Activated naive CD8-positive, alpha-beta T cell treated with anti-CD3 and anti-CD28 coated beads, Interleukin-2, amount 50 U/mL, for 24 hours (primary cell): ENCODE results near the gene XRCC4.
"Not testable (repeated sequence)": the region's sequence is repeated elsewhere in the genome, so short reads cannot be mapped to it uniquely, and the experiment has no call there.

Experiments used
- ATAC-seq: fragments of 150-1000 bp; cut with Tn5 transposase; one replicate; pipeline ENCODE4 v1.10.0; 2021
- DNase-seq: peaks from one replicate; pipeline ENCODE4 v3.0.0; 2021
- H3K27ac Mint-ChIP-seq: one replicate; pipeline ENCODE4 v1.8.0; 2021; ENCODE audit warnings: mild to moderate bottlenecking, mixed read lengths
- H3K27me3 Mint-ChIP-seq: one replicate; pipeline ENCODE4 v1.8.0; 2021; ENCODE audit warnings: mixed read lengths
- H3K36me3 Mint-ChIP-seq: one replicate; pipeline ENCODE4 v1.8.0; 2021; ENCODE audit warnings: low read depth, mixed read lengths
- H3K4me1 Mint-ChIP-seq: one replicate; pipeline ENCODE4 v1.8.0; 2021; ENCODE audit warnings: mixed read lengths
- H3K4me3 Mint-ChIP-seq: one replicate; pipeline ENCODE4 v1.8.0; 2021; ENCODE audit warnings: mild to moderate bottlenecking, moderate library complexity, mixed read lengths
- H3K9me3 Mint-ChIP-seq: one replicate; pipeline ENCODE4 v1.8.0; 2021; ENCODE audit warnings: mixed read lengths

Gene XRCC4

GRCh38 chr5:83220331-83220730, 143.0 kb downstream of the XRCC4 start:
- no peak overlapping the region for H3K27ac Mint-ChIP-seq
- H3K4me1 Mint-ChIP-seq, result no peaks in the 10 kb centered on the region
- no peak overlapping the region for H3K4me3 Mint-ChIP-seq
- H3K27me3 Mint-ChIP-seq, result no peaks in the 10 kb centered on the region
- DNase-seq (no peak), ATAC-seq (no peak)
- peaks cover 5% of the 10 kb centered on the region for H3K36me3 Mint-ChIP-seq
- H3K9me3 Mint-ChIP-seq, result peaks cover 4% of the 10 kb centered on the region

GRCh38 chr5:83222906-83223305, 145.6 kb downstream of the XRCC4 start:
- H3K4me1 Mint-ChIP-seq, result no peaks in the 10 kb centered on the region
- DNase-seq (no peak), ATAC-seq (no peak)
- H3K27ac Mint-ChIP-seq, result no peak overlapping the region
- no peak overlapping the region for H3K4me3 Mint-ChIP-seq
- peaks cover 4% of the 10 kb centered on the region for H3K9me3 Mint-ChIP-seq
- peaks cover 5% of the 10 kb centered on the region for H3K36me3 Mint-ChIP-seq
- no peaks in the 10 kb centered on the region for H3K27me3 Mint-ChIP-seq

- ATAC-seq, result no peak
- Mint-ChIP-seq H3K27me3 (no peaks in the 10 kb centered on the region), H3K4me3 (no peak overlapping the region), H3K27ac (no peak overlapping the region), H3K9me3 (peaks cover 4% of the 10 kb centered on the region), H3K36me3 (peaks cover 5% of the 10 kb centered on the region), H3K4me1 (no peaks in the 10 kb centered on the region)
- DNase-seq, result no peak
Observed at GRCh38 chr5:83227611-83228010, 150.3 kb downstream of the XRCC4 start.

- Mint-ChIP-seq H3K4me3 (no peak overlapping the region), H3K4me1 (no peaks in the 10 kb centered on the region), H3K36me3 (no peaks in the 10 kb centered on the region), H3K27ac (no peak overlapping the region), H3K9me3 (no peaks in the 10 kb centered on the region), H3K27me3 (no peaks in the 10 kb centered on the region)
- ATAC-seq (no peak), DNase-seq (no peak)
Observed at GRCh38 chr5:83230511-83230910, 153.2 kb downstream of the XRCC4 start.

GRCh38 chr5:83244516-83244915, 167.2 kb downstream of the XRCC4 start:
- ATAC-seq (no peak), DNase-seq (no peak)
- no peaks in the 10 kb centered on the region for H3K9me3 Mint-ChIP-seq
- H3K4me1 Mint-ChIP-seq, result no peaks in the 10 kb centered on the region
- H3K4me3 Mint-ChIP-seq, result no peak overlapping the region
- H3K27me3 Mint-ChIP-seq, result no peaks in the 10 kb centered on the region
- no peak overlapping the region for H3K27ac Mint-ChIP-seq
- H3K36me3 Mint-ChIP-seq, result peaks cover 2% of the 10 kb centered on the region

- no peak overlapping the region for H3K27ac Mint-ChIP-seq
- no peaks in the 10 kb centered on the region for H3K27me3 Mint-ChIP-seq
- H3K4me1 Mint-ChIP-seq, result no peaks in the 10 kb centered on the region
- no peaks in the 10 kb centered on the region for H3K9me3 Mint-ChIP-seq
- ATAC-seq (no peak), DNase-seq (no peak)
- H3K4me3 Mint-ChIP-seq, result no peak overlapping the region
- H3K36me3 Mint-ChIP-seq, result peaks cover 2% of the 10 kb centered on the region
Observed at GRCh38 chr5:83245037-83245436, 167.7 kb downstream of the XRCC4 start.

GRCh38 chr5:83246071-83246470, 168.7 kb downstream of the XRCC4 start:
- Mint-ChIP-seq H3K36me3 (no peaks in the 10 kb centered on the region), H3K4me3 (no peak overlapping the region), H3K27me3 (no peaks in the 10 kb centered on the region), H3K4me1 (no peaks in the 10 kb centered on the region), H3K9me3 (no peaks in the 10 kb centered on the region), H3K27ac (no peak overlapping the region)
- ATAC-seq (no peak), DNase-seq (no peak)

- Mint-ChIP-seq H3K4me3 (no peak overlapping the region), H3K36me3 (peaks cover under 1% of the 10 kb centered on the region), H3K27me3 (no peaks in the 10 kb centered on the region), H3K9me3 (peaks cover 2% of the 10 kb centered on the region), H3K4me1 (no peaks in the 10 kb centered on the region), H3K27ac (no peak overlapping the region)
- no peak for DNase-seq
- no peak for ATAC-seq
Observed at GRCh38 chr5:83249156-83249555, 171.8 kb downstream of the XRCC4 start.

GRCh38 chr5:83251849-83252248, 174.5 kb downstream of the XRCC4 start:
- Mint-ChIP-seq H3K4me1 (no peaks in the 10 kb centered on the region), H3K36me3 (peaks cover 2% of the 10 kb centered on the region), H3K4me3 (no peak overlapping the region), H3K27ac (no peak overlapping the region), H3K9me3 (peaks cover 4% of the 10 kb centered on the region), H3K27me3 (no peaks in the 10 kb centered on the region)
- DNase-seq (no peak), ATAC-seq (no peak)

- Mint-ChIP-seq H3K27ac (no peak overlapping the region), H3K4me3 (no peak overlapping the region)
- ATAC-seq, result no peak
Observed at GRCh38 chr5:83253720-83254119, 176.4 kb downstream of the XRCC4 start.

GRCh38 chr5:83255268-83255667, 177.9 kb downstream of the XRCC4 start:
- DNase-seq (no peak), ATAC-seq (no peak)
- H3K9me3 Mint-ChIP-seq, result peaks cover 4% of the 10 kb centered on the region
- no peaks in the 10 kb centered on the region for H3K4me1 Mint-ChIP-seq
- no peaks in the 10 kb centered on the region for H3K27me3 Mint-ChIP-seq
- peaks cover 4% of the 10 kb centered on the region for H3K36me3 Mint-ChIP-seq
- no peak overlapping the region for H3K4me3 Mint-ChIP-seq
- H3K27ac Mint-ChIP-seq, result no peak overlapping the region

More at GRCh38 chr5:83253720-83254119, 176.4 kb downstream of the XRCC4 start:
- no peak for DNase-seq
- H3K9me3 Mint-ChIP-seq, result peaks cover 4% of the 10 kb centered on the region
- H3K27me3 Mint-ChIP-seq, result no peaks in the 10 kb centered on the region
- peaks cover 2% of the 10 kb centered on the region for H3K36me3 Mint-ChIP-seq
- H3K4me1 Mint-ChIP-seq, result no peaks in the 10 kb centered on the region

- Mint-ChIP-seq H3K36me3 (peaks cover 4% of the 10 kb centered on the region), H3K27ac (no peak overlapping the region), H3K27me3 (no peaks in the 10 kb centered on the region), H3K9me3 (peaks cover 4% of the 10 kb centered on the region), H3K4me3 (no peak overlapping the region), H3K4me1 (no peaks in the 10 kb centered on the region)
- no peak for DNase-seq
- ATAC-seq, result no peak
Observed at GRCh38 chr5:83256091-83256780, 178.9 kb downstream of the XRCC4 start.

- not testable (repeated sequence) for H3K27me3 Mint-ChIP-seq, H3K27ac Mint-ChIP-seq, H3K4me3 Mint-ChIP-seq, H3K4me1 Mint-ChIP-seq, H3K36me3 Mint-ChIP-seq, DNase-seq, H3K9me3 Mint-ChIP-seq, ATAC-seq
Observed at GRCh38 chr5:83257684-83258083, 180.3 kb downstream of the XRCC4 start.

GRCh38 chr5:83265318-83265717, 188.0 kb downstream of the XRCC4 start:
- ATAC-seq (no peak), DNase-seq (no peak)
- no peaks in the 10 kb centered on the region for H3K4me1 Mint-ChIP-seq
- H3K27me3 Mint-ChIP-seq, result no peaks in the 10 kb centered on the region
- peaks cover 2% of the 10 kb centered on the region for H3K36me3 Mint-ChIP-seq
- H3K27ac Mint-ChIP-seq, result no peak overlapping the region
- no peak overlapping the region for H3K4me3 Mint-ChIP-seq
- no peaks in the 10 kb centered on the region for H3K9me3 Mint-ChIP-seq

GRCh38 chr5:83270311-83270710, 193.0 kb downstream of the XRCC4 start:
- Mint-ChIP-seq H3K27ac (no peak overlapping the region), H3K27me3 (no peaks in the 10 kb centered on the region)

GRCh38 chr5:83277154-83277553, 199.8 kb downstream of the XRCC4 start:
- DNase-seq (no peak), ATAC-seq (no peak)
- Mint-ChIP-seq H3K27ac (no peak overlapping the region), H3K4me1 (no peaks in the 10 kb centered on the region), H3K27me3 (no peaks in the 10 kb centered on the region), H3K4me3 (no peak overlapping the region), H3K9me3 (peaks cover 13% of the 10 kb centered on the region), H3K36me3 (peaks cover 6% of the 10 kb centered on the region)

More at GRCh38 chr5:83270311-83270710, 193.0 kb downstream of the XRCC4 start:
- Mint-ChIP-seq H3K36me3 (peaks cover 6% of the 10 kb centered on the region), H3K9me3 (peaks cover 13% of the 10 kb centered on the region), H3K4me1 (no peaks in the 10 kb centered on the region), H3K4me3 (no peak overlapping the region)
- DNase-seq, result no peak
- no peak for ATAC-seq
